ENCODE data around the gene EGFLAM.
"Not testable (repeated sequence)": the region's sequence is repeated elsewhere in the genome, so short reads cannot be mapped to it uniquely, and the experiment has no call there.

EGFLAM gene

DNA sequence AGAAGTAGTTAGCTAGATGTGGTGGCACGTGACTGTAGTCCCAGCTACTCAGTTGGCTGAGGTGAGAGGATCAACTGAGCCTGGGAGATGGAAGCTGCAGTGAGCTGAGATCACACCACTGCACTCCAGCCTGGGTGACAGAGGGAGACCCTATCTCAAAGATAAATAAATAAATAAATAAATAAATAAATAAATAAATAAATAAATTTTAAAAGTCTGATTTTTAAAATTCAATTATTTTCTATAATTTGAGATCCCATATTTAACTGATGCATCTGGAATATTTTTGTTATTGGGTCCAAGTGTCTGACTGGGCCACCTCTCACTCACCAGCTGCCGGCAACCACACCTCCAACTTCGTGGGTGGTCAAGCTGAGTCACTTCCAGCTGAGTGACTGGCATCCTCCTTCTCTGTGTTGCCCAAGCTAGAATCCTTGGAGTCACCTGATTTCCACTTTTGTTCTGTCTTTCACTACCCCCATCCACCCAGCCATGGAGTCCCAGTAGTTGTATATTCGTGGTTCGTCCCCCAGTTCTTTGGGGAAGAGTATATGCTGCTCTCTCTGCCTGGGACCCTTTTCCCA lies 70.9 kb downstream of the EGFLAM start:
- DNase-seq (ENCODE audit: low read depth in 2 of 2) = no peak

DNA sequence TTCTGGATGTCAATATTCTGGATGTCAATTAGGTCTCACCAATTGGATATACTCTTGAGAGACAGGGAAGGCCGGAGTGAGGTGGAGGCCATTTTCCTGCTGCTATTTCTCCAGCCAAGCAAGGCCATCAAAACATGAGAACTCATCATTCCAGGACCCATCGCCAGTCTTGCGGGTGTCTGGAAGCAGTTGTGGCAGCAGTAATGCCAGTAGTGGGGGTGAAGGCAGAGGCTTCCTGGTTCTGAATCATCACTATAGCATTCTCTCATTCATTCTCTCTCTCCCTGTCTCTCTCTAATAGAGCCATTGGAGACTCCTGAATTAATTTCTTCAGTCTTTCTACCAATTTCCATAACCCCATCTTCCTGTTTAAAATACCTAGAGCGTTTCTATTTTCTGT lies 71.8 kb downstream of the EGFLAM start:
- no peak for DNase-seq (ENCODE audit: low read depth in 2 of 2)

- no peak for DNase-seq (ENCODE audit: low read depth in 2 of 2)
Observed at GRCh38 chr5:38331831-38332230, 73.5 kb downstream of the EGFLAM start.

DNA sequence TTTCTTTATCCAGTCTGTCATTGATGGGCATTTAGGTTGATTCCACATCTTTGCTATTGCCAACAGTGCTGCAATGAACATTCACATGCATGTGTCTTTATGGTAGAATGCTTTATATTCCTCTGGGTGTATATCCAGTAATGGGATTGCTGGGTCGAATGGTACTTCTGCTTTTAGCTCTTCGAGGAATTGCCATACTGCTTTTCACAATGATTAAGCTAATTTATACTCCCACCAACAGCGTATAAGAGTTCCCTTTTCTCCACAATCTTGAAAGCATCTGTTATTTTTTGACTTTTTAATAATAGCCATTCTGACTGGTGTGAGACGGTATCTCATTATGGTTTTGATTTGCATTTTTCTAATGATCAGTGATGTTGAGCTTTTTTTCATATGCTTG lies 74.8 kb downstream of the EGFLAM start:
- DNase-seq (ENCODE audit: low read depth in 2 of 2) = not testable (repeated sequence)

GRCh38 chr5:38338455-38338854 lies 80.1 kb downstream of the EGFLAM start:
- DNase-seq (ENCODE audit: low read depth in 2 of 2) = no peak

GRCh38 chr5:38339446-38339845 lies 81.1 kb downstream of the EGFLAM start:
- DNase-seq (ENCODE audit: low read depth in 2 of 2) = no peak

- no peak for DNase-seq (ENCODE audit: low read depth in 2 of 2)
Observed at GRCh38 chr5:38341056-38341455, 82.7 kb downstream of the EGFLAM start.

DNA sequence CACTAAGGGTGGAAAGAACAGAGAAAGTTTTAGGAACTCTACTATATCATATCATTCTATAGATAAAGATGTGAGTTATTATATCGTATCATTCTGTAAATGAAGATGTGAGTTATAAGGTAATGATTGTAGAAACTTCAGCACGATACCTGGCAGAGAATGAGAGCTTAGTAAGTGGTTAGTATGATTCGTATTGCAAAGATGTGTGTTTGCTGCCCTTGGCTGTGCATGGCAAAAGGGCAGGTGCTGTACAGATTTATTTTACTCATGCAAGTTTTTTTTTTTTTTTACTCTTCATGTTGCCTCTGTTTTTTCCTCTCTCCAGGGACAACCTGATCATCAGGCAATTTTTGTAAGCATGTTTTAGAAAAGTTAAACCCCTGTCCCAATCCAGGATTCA lies 83.3 kb downstream of the EGFLAM start:
- no peak for DNase-seq (ENCODE audit: low read depth in 2 of 2)

DNA sequence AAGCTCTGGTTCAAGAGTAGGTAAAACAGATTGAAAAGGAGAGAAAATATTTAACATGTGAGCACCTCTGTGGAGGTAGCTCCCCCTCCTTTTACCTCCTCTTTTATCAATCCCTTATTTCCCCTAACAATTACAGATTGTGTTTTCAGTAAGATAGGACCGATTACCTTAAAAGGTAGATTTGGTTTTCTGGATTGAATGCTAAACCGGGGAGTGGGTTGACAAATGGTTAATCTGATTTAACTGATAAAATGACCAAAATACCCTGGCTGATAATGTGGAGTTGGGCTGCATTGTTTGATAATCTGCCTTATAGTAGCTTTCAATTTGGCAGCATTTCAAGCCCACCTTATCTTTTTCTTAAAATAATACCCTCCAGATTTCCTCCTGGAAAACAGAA lies 83.9 kb downstream of the EGFLAM start:
- no peak for DNase-seq (ENCODE audit: low read depth in 2 of 2)

DNA sequence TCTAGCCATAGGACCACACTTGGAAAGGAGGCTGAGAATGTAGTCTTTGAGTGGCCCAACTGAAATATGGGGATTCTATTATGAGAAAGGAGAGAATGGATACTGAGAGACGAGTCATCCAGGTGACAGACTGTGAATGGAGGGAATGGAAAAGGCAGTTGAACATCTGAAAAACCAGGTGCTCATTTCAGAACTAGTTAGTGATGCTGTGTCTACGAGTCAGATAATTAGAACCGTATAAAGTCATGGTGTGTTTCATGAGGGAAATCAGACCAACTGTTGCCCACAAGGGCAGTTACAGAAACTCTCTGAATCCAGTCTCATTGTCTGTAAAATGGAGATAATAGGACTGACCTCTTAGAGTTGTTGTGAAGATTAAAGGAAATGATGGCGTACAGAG lies 86.5 kb downstream of the EGFLAM start:
- DNase-seq (ENCODE audit: low read depth in 2 of 2) = no peak

DNA sequence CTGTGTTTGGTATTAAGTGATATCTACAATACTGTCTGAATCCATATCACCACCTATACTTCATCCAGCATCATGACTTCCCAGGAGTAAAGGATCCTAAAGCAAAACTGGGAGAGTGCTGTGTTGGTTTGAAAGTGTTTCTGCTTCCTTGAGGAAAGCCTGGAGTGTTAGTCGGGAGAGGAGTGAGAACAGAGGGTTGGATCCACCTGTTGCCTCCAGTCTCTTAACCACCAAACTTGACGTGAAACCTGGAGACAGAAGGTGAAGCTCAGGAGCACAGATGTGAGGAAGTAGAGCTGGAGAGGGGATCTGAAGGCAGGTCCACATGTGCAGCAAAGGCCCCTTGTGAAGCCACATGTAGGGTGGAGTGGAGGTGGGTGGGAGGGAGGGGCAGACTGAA lies 88.2 kb downstream of the EGFLAM start:
- no peak for DNase-seq (ENCODE audit: low read depth in 2 of 2)

- no peak for DNase-seq (ENCODE audit: low read depth in 2 of 2)
Observed at GRCh38 chr5:38347040-38347763, 88.8 kb downstream of the EGFLAM start.

DNA sequence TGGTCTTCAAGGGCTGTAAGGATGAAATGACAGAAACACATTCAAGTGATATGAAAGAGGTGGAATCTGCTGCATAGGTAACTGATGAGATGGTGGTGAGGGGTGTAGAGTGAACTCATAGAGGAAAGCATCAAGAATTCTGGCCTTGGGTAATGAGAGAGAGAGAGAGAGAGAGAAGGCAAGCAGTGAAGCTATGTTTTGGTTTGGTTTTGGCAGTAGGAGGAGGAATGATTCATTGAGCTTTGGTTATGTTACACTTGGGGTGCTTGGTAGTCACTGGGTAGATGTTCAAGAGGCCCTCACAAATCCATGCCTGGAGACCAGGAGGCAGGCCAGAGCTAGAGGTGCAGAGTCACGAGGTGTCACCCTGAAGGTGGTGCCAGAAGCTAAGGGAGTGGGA lies 89.5 kb downstream of the EGFLAM start:
- no peak for DNase-seq (ENCODE audit: low read depth in 2 of 2)

DNA sequence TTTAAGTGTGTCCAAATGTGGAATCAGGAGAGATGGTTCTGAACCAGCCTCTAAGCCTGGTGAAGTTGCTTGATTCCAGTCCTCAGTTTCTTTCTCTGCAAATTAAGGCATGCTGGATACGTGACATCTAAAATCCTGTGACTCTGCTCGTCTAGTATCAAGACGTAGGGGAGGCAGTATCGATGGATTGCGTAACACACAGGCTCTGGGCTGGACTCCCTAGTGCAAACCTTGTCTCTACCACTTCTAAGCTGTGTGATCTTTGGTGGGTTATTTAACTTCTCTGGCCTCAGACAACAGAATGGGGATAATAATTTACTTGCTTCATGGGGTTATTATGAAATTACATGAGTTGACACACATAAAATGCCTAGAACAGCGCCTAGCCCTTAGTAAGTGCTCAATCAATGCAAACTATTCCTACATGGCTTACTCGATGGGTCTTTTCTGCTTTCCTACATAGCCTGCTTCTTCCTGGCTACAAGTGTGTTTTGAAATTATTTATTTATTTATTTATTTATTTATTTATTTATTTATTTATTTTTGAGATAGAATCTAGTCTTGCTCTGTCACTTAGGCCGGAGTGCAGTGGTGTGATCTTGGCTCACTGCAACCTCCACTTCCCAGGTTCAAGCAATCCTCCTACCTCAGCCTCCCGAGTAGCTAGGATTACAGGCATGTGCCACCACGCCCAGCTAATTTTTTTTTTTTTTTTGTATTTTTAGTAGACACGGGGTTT lies 102.1 kb downstream of the EGFLAM start:
- DNase-seq (ENCODE audit: low read depth in 2 of 2) = no peak

- DNase-seq (ENCODE audit: low read depth in 2 of 2) = no peak
Observed at GRCh38 chr5:38362713-38363112, 104.4 kb downstream of the EGFLAM start.

DNA sequence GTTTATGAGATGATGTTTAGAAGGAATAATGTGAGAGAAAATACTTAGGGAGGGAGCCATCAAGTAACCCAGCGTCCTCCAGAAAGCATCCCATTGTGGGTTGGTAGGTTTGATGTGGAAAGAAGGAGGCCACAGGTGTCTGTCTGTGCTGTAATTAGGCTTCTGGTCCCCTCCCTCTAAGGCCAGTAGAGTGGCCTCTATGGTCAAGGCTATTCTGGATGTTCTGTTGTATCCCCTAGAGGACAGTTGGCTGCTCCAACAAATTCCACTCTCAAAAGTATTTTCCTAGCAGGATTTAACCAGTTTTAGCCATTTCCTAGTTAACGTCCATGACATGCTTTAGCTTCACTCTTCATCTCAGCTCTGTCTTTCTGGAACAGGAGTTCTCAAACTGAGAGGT lies 106.5 kb downstream of the EGFLAM start:
- no peak for DNase-seq (ENCODE audit: low read depth in 2 of 2)

- no peak for DNase-seq (ENCODE audit: low read depth in 2 of 2)
Observed at GRCh38 chr5:38367410-38367809, 109.1 kb downstream of the EGFLAM start.

DNA sequence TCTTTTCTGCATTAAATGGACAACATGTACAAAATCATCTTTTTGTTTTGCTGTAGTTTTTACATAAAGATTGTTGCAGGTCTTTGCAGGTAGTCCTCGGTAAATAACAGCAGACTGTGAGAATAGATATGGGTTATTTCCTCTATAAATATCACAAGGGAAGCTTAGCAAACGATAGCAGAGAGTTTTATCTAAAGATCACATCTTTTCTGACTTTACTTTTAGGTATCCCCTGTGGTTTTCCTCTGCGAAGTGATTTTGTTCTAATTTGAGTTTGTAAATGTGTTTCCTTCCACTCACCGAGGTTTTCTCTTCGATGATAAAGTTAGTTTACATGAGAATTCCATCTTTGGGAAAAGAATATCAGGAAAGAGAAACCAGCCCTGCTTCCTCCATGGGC lies 109.6 kb downstream of the EGFLAM start:
- DNase-seq (ENCODE audit: low read depth in 2 of 2) = no peak

- no peak for DNase-seq (ENCODE audit: low read depth in 2 of 2)
Observed at GRCh38 chr5:38369692-38370091, 111.3 kb downstream of the EGFLAM start.

DNA sequence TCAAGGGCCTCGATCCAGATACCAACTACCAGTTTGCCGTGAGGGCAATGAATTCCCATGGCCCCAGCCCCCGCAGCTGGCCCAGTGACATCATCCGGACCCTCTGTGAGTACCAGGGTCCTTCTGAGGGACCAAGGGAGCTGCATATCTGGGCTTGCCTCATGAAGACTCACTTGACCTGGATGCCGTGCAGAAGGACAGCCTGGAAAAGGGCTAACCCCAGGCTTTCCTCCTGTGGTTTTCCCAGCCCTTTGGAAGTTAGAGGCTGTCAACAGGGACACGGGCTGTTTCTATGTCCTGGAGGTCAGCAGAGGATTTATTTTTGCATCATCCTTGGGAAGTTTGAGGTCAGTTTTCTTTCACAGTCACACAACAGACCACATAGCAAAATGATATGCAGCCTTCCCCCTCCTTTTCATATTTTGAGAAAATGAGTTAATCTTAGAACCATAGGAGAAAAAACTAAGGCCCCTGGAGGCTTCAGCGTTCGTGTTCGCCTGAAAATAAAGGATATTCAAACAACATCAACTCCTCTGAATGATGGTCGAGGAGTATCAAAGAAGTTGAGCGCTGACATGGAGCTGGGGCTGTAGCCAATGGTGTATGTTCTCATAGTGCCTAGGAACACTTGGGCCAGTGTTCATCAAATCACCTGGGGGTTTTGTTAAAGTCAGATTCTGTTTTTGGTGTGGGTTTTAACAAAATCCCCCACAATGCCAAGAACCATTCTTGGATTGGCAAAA lies 112.2 kb downstream of the EGFLAM start:
- no peak for DNase-seq (ENCODE audit: low read depth in 2 of 2)

GRCh38 chr5:38371596-38371995 lies 113.2 kb downstream of the EGFLAM start:
- DNase-seq (ENCODE audit: low read depth in 2 of 2) = no peak

- DNase-seq (ENCODE audit: low read depth in 2 of 2) = no peak
Observed at GRCh38 chr5:38373743-38374142, 115.4 kb downstream of the EGFLAM start.
